Adrenal gland (tissue), 5 donors: ENCODE data around the gene LZTS2.

Experiments
- CTCF ChIP-seq, 6 experiments: fragments of 450-650 bp in 4 of 6; fragments of 200-600 bp in 2 of 6; sonication (generic) in 1 of 6; IDR thresholded peaks; 1 replicate in 5 of 6; 2 replicates in 1 of 6; pipeline versions ENCODE4 v1.5.1 to v1.8.0; 2016 to 2021; ENCODE audit warnings: antibody characterized with exemption in 6 of 6, mild to moderate bottlenecking in 2 of 6, moderate library complexity in 1 of 6
- POLR2A ChIP-seq, 2 donors: fragments of 450-650 bp; IDR thresholded peaks; one replicate each; pipeline ENCODE4 v1.6.1; 2017; ENCODE audit warnings: antibody characterized with exemption in 2 of 2, mild to moderate bottlenecking in 2 of 2, moderate library complexity in 1 of 2
- donor health status: DM: no; HTN: no; CAD: no.

DNA sequence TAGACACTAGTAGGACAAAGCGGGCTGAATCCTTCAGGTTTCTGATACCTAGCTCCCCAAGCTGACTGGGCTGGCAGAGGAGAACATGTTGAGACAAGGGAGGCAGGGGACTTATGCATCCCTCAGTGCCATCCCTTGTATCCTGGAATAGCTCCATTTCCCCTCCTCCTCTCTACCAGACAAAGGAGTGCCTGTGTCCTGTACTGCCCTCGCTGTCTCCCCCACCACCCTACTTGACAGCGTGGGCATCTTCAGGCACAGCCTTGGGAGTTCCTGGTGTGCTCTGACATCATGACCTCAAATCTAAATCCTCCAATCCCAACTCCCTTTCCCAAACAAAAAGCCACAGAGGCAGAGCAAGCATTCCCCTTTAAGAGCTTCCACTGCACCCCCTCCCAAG, 40.5 kb downstream of the LZTS2 start:
- TF ChIP-seq CTCF (IDR thresholded peaks at IDR 0.05) (no peak), POLR2A (IDR thresholded peaks at IDR 0.05) (no peak)
